ENCODE data around the gene RPL41. TPM values are rescaled to one million over a fixed set of nuclear protein-coding genes. Genes with fewer than 3 reads are reported as not detected.

RPL41 gene
- total RNA-seq, 1 experiment from 2014 or later: 4,637 TPM

DNA sequence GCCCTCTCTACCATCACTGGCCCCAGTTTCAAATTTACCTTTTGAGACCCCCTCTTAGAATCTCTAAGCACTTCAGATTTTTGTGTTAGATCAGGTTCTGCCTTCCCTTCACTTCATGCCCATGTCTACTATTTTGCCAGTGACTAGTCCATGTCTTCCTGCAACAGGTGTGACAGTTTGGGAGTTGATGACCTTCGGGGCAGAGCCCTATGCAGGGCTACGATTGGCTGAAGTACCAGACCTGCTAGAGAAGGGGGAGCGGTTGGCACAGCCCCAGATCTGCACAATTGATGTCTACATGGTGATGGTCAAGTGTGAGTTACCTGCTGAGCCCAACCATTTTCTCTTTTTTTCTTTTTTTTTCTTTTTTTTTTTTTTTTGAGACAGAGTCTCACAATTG lies 17.8 kb upstream of the RPL41 start:
- TF ChIP-seq, protein P1, sequence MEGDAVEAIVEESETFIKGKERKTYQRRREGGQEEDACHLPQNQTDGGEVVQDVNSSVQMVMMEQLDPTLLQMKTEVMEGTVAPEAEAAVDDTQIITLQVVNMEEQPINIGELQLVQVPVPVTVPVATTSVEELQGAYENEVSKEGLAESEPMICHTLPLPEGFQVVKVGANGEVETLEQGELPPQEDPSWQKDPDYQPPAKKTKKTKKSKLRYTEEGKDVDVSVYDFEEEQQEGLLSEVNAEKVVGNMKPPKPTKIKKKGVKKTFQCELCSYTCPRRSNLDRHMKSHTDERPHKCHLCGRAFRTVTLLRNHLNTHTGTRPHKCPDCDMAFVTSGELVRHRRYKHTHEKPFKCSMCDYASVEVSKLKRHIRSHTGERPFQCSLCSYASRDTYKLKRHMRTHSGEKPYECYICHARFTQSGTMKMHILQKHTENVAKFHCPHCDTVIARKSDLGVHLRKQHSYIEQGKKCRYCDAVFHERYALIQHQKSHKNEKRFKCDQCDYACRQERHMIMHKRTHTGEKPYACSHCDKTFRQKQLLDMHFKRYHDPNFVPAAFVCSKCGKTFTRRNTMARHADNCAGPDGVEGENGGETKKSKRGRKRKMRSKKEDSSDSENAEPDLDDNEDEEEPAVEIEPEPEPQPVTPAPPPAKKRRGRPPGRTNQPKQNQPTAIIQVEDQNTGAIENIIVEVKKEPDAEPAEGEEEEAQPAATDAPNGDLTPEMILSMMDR (conservative IDR thresholded peaks at IDR 0.05): no peak
- Histone ChIP-seq H3K23me2 (ENCODE audit: insufficient read length, low read depth, low read length, poor library complexity, severe bottlenecking) (no peaks in the 10 kb centered on the region), H3K18ac (ENCODE audit: insufficient read length, low read depth, low read length) (no peak overlapping the region), H2AK5ac (ENCODE audit: insufficient read length, low read length) (no peak overlapping the region), H3K4me2 (ENCODE audit: insufficient read depth, insufficient read length, low read length) (no peak overlapping the region), H3K4me1 (ENCODE audit: insufficient read depth, low read length) (no peaks in the 10 kb centered on the region), H4K91ac (ENCODE audit: insufficient read length, low read depth, low read length) (no peak overlapping the region), H3K9ac (ENCODE audit: extremely low read depth, insufficient read length, low read length) (no peak overlapping the region), H3K27me3 (ENCODE audit: insufficient read depth, low read length) (no peaks in the 10 kb centered on the region), H2BK120ac (ENCODE audit: low read depth, low read length, poor library complexity, severe bottlenecking) (no peak overlapping the region), H3K9me3 (ENCODE audit: control insufficient read depth, low read depth, low read length) (no peaks in the 10 kb centered on the region), H3T11ph (ENCODE audit: low read length) (no peak overlapping the region), H3K79me2 (ENCODE audit: insufficient read depth, low read length) (no peaks in the 10 kb centered on the region), H3K23ac (ENCODE audit: insufficient read length, low read depth, low read length) (no peak overlapping the region), H3K14ac (ENCODE audit: insufficient read depth, low read length) (no peak overlapping the region), H3K56ac (ENCODE audit: insufficient read length, low read depth, low read length) (no peak overlapping the region), H3K4ac (ENCODE audit: low read depth, low read length) (no peak overlapping the region), H2BK15ac (ENCODE audit: low read depth, low read length) (no peak overlapping the region), H2BK12ac (ENCODE audit: insufficient read length, low read depth, low read length) (no peak overlapping the region), H4K20me1 (ENCODE audit: control insufficient read depth, insufficient read depth, insufficient read length) (no peaks in the 10 kb centered on the region), H4K5ac (ENCODE audit: insufficient read length, low read depth, low read length) (no peak overlapping the region), H3K27ac (ENCODE audit: insufficient read length, low read depth, low read length) (no peak overlapping the region), H3K79me1 (ENCODE audit: insufficient read depth, low read depth, low read length, poor library complexity, severe bottlenecking) (no peaks in the 10 kb centered on the region), H2BK5ac (ENCODE audit: insufficient read length, low read length) (no peak overlapping the region), H2BK20ac (ENCODE audit: low read depth, low read length, poor library complexity, severe bottlenecking) (no peak overlapping the region), H4K8ac (replicated peaks; ENCODE audit: insufficient read length, low read depth, low read length) (no peak overlapping the region), H2AFZ (ENCODE audit: low read length) (no peak overlapping the region)
- Mint-ChIP-seq H3K4me3 (no peak overlapping the region), H3K4me1 (peaks cover 6 to 9% of the 10 kb centered on the region in 2 experiments), H3K36me3 (ENCODE audit: insufficient read depth in 1 of 3, low read depth in 3 of 3) (peaks cover 42 to 84% (median 81%) of the 10 kb centered on the region in 3 experiments), H3K9me3 (no peaks in the 10 kb centered on the region), H3K27ac (no peak overlapping the region), H3K27me3 (ENCODE audit: low read depth) (no peaks in the 10 kb centered on the region; the same call in 1 of the 2 replicates)
- no peak for DNase-seq
- WGBS (ENCODE audit: extremely low coverage, insufficient read length, low lambda C conversion rate): no CpG with 5 or more reads among the region's 3 CpGs
